ENCODE data around the gene ADAMTS10.
"Not testable (repeated sequence)": the region's sequence is repeated elsewhere in the genome, so short reads cannot be mapped to it uniquely, and the experiment has no call there.

Gene ADAMTS10

DNA sequence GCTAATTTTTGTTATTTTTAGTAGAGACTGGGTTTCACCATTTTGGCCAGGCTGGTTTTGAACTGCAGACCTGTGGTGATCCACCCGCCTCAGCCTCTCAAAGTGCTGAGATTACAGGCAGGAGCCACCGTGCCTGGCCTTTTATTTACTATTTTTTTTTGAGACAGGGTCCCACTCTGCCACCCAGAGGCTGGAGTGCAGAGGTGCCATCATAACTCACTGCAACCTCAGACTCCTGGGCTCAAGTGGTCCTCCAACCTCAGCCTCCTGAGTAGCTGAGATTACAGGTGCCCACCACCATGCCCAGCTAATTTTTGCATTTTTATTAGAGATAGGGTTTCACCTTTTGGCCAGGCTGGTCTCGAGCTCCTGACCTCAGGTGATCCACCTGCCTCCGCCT, 12.4 kb upstream of the ADAMTS10 start:
- not testable (repeated sequence) for DNase-seq

- no peak for DNase-seq
These were observed 8.2 kb upstream of the ADAMTS10 start for GRCh38 chr19:8618751-8619150.

DNA sequence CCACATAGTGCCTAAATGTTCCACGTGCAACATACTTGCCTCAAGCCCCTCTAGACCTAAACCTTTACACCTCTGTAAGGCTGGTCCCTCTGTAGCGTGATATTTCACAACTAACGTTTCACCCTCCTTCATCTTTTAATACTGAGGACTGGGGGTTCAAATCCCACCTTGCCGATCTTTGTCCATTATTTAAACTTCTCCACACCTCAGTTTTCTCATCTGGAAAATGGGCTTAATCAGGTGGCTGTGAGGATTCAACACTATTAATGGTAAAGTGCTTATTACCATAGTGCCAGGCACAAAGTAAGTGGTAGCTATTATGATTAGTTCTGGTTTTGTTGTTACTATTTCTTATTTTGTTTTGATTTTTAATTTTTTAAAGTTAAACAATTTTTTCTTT, 7.5 kb upstream of the ADAMTS10 start:
- DNase-seq = no peak

DNA sequence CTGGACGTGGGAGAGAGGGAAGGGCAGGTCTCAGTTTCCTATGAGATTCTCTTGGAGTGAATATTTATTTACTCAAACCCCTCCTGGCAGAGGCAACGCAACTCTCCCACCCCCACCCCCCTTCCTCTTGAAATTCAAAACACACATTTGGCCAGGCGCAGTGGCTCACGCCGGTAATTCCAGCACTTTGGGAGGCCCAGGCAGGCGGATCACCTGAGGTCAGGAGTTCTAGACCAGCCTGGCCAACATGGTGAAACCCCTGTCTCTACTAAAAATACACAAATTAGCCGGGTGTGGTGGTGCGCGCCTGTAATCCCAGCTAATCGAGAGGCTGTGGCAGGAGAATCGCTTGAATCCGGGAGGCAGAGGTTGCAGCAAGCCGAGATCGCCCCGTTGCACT, 6.8 kb upstream of the ADAMTS10 start:
- not testable (repeated sequence) for DNase-seq

GRCh38 chr19:8616861-8617260, 6.3 kb upstream of the ADAMTS10 start:
- DNase-seq = no peak

DNA sequence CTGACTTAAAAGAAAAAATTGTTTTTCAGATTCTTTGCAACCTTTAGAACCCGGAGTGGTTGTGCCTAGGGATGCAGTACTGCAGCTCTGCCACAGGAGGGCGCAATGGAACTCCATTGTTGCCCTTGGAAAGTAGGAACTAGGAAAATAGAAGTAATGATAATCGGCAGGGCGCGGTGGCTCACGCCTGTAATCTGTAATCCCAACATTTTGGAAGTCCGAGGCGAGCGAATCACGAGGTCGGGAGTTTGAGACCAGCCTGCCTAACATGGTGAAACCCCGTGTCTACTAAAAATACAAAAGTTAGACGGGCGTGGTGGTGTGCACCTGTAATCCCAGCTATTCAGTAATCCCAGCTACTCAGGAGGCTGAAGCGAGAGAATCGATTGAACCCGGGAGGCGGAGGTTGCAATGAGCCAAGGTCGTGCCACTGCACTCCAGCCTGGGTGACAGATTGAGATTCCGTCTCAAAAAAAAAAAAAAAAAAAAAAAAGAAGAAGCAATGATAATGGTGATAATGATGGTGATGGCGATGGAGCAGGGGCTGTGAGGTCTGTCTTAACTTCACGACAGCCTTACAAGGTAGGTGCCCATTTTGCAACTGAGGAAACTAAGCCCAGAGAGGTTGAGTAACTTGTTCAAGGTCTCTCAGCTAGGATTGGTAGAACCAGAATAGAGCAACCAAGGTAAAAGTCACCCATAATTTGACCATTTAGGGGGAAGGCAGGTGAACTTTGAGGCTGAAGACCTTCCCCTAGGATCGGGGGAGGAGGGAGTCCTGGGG, 5.5 kb upstream of the ADAMTS10 start:
- peak; percentile 51 for DNase-seq

- DNase-seq = peak; percentile 74
These were observed 4.5 kb upstream of the ADAMTS10 start for GRCh38 chr19:8615024-8615423.

DNA sequence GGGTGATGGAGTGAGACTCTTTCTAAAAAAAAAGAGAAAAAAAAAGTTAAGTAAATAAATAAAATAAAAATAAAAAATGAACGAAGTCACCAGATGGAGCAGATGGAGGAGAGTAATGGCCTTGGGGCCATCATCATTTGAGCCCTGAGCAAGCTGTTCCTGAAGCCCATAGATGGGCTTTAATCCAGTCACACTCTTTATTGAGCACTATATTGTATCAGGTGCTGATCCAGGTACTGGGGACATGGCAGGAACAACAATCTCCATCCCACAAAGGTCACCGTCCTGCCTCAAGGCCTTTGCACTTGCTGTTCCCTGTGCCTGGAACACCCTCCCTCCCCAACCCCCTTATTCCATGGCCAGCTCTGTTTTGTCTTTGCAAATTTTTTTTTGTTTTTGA, 3.9 kb upstream of the ADAMTS10 start:
- no peak for DNase-seq

DNA sequence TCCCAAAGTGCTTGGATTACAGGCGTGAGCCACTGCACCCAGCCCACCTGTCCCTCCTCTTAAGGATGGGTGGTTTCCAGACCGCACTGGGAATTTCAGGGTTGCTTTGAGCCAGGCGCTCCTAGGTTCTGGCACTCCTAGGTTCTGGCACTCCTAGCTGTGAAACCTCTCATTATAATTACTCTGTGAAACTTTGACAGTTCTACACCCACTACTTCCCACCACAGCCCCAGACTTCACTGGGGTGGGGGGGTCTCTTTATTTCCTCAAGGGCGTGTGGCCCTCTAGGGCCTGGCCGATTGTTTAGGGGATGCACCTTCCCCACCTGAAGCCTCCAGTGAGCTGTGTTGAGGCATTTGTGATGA, 2.3 kb upstream of the ADAMTS10 start:
- no peak for DNase-seq

DNA sequence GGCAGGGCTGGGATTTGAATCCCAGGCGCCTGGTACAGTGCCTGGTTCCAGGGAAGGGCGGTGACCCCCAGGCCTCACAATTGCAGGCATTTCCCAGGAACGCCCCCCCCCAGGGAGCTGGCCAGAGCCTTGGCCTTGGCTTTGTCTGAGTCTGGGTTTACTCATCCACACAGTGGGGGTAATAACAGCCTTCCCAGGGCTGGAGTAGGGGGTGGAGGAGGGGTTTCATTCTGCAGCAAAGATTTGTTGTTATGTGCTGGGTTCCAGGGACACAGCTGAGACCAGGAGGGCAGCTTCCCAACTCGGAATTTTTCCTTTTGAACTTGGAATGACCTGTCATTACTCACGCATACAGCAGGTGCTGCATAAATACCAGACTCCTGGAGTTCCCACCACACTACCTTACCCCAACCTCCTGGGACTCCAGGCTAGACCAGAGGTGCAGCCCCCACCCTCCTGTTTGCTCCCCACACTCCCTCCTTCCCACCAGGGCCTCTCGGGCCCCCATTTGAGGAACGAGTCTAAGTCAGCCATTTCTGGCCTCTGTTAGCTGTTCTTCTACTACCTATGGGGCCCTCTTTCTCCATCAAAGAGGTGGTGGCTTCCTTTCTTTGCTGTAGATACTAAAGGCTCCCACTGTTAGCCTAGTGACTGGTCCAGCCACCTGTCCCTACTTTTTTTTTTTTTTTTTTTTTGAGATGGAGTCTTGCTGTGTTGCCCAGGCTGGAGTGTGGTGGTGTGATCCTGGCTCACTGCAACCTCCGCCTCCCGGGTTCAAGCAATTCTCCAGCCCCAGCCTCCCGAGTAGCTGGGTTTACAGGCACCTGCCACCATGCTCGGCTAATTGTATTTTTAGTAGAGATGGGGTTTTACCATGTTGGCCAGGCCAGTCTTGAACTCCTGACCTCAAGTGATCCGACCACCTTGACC, 1.6 kb upstream of the ADAMTS10 start:
- DNase-seq = peak; percentile 92

DNA sequence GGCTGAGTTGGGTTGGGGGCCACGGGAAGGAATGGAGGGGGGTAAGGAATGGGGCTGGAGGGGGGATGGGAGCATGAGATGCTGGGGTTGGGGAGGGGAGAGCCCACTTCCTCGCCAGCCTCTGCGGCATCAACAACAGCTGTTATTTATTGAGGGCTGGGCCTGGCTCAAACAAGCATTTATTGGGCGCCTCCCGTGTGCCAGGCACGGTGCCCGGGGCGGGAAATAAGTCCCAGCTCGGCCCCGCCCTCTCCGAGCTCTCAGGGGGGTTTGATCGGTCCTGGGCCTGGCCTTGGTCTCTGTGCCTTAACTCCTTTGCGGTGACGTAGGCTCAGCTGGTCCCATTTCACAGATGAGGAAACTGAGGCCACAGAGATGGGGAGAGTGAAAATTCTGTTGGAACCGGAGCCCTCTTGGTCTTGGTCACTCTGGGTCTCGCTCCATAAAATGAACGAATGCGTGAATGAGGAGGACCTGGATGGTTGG, 919 bp upstream of the ADAMTS10 start:
- peak; percentile 25 for DNase-seq

GRCh38 chr19:8610936-8611300, 403 bp upstream of the ADAMTS10 start:
- no peak for DNase-seq

- peak; percentile 55 for DNase-seq
These were observed 1.1 kb downstream of the ADAMTS10 start for GRCh38 chr19:8609279-8610040.

GRCh38 chr19:8608941-8609278, 1.6 kb downstream of the ADAMTS10 start:
- DNase-seq = no peak

DNA sequence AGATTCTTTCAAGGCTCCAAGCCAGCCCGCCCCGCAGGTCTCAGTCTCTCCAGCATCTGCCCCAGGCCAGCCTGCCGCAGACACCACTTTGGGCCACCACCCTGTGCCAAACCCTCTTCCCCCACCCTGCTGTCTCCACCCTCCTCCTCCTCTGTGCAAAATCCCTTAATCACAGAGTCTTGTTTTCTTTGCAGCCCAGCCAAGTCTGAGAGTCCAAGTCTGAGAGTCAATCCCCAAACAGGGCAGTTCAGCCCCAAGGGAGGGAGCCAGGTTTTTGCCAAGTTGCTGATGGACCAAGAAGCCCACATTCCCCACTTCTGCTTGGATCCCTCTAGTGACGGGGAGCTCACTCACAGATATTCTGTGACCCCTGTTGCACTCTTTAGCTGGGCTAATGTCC, 3.1 kb downstream of the ADAMTS10 start:
- peak; percentile 67 for DNase-seq

DNA sequence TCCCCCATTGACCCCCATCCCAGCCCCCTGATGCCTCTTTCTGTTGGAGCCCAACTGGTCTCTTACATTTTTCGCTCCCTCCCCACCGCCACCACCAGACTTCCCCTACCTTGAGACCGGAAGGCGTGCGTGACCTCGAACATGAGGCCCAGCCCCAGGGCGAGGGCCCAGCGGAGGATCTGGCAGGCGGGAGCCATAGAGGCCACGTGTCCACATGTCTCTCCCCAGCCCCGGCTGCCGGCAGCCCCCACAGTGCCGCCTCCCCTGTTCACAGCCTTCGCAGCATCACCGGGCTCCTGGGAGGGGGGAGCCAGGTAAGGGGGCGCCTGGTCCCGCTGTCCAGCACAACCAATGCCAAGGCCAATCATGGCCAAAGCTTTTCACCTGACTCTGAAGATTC, 5.0 kb downstream of the ADAMTS10 start:
- no peak for DNase-seq

DNA sequence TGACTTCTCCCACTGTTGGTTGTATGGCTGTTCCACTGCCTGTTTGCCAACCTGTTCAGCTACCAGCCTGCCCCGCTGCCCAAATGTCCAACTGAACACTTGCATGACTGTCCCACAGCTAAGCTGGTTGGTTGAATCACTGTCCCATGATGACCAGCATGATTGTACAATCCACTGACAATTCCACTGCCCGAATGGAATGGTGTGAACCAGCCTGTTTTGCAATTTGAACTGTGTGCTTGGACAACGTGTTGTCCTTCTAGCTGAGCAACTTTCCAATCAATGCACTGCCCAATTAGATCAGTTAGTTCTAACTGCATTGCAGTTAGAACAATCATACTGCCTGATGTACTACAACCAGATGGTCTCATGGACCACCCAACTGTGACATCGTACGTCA, 8.7 kb downstream of the ADAMTS10 start:
- no peak for DNase-seq

DNA sequence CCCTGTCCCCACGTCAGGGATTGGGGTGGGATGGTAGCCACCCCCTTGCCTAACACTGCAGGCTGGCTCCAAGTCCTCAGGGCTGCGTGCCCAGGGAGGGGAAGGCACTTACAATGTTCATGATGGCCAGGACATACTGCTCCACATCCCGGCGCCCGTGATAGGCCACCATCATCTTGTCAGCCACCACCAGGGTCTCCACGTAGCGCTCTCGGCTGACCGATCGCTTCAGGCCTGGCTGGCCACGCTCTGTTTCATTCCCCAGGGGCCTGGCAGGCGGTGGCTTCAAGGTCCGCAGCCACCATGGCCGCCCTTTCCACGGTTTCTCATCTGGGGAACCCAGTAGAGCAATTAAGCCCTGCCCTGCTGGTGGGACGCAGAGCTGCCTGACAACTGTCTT, 9.7 kb downstream of the ADAMTS10 start:
- no peak for DNase-seq

GRCh38 chr19:8600064-8600463, 10.5 kb downstream of the ADAMTS10 start:
- DNase-seq = no peak

GRCh38 chr19:8596168-8596567, 14.3 kb downstream of the ADAMTS10 start:
- DNase-seq = no peak

- DNase-seq = no peak
These were observed 14.9 kb downstream of the ADAMTS10 start for GRCh38 chr19:8595651-8596050.

DNA sequence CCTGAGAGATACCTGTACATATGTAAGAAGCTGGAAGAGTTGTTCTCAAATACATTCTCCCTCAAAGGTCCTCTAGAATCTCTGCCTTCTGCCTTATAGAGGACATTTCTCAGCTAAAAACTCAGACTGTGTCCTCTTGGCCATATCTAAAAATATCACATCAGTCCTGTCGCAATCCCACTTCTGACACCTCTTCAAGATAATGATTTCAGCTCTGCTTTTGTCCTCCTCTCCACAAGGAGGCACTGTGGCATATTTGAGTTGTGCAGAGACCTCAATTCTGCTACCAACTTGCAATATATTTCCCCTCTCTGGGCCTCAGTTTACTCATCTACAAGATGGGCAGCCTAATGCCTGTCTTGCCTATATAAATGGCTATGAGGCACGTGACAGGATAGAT, 16.6 kb downstream of the ADAMTS10 start:
- DNase-seq = no peak

GRCh38 chr19:8592231-8593009, 18.1 kb downstream of the ADAMTS10 start:
- DNase-seq = peak; percentile 96

Data from fibroblast of upper back skin (primary cell).